HCT116 (cell line): ENCODE data around the gene AIRE. TPM values are rescaled to one million over a fixed set of nuclear protein-coding genes. Genes with fewer than 3 reads are reported as not detected.

ENCODE experiments used
- ATAC-seq: fragments of 200-7000 bp; cut with Tn5 transposase; 2 replicates; pipeline ENCODE4 v1.9.1; 2020; ENCODE audit warnings: mild to moderate bottlenecking, moderate library complexity
- BruUV-seq: library from RNA; stranded (reverse); fragments of 400-500 nt; replicated peaks from 2 replicates; lab custom pipeline; 2021; lab: Mats Ljungman, UMichigan
- CTCF ChIA-PET: fragments of 300-600 bp; sonication (Branson Sonifier 250); formaldehyde crosslinking; loops from one replicate; lab custom pipeline; 2021; ENCODE audit warnings: antibody characterized with exemption; lab: Charles Lee
- POLR2A ChIA-PET: fragments of 300-600, 350-600 bp; sonication (Branson Sonifier 250); formaldehyde crosslinking; loops from one replicate; lab custom pipeline; 2021; ENCODE audit warnings: antibody characterized with exemption; lab: Charles Lee
- RAD21 ChIA-PET, 2 experiments: fragments of 300-600 bp; sonication (Branson Sonifier 250); formaldehyde crosslinking; loops; one replicate each; lab custom pipeline; 2023; ENCODE audit warnings: low total read pairs in 2 of 2; ENCODE audit not compliant: uncharacterized antibody in 2 of 2, unreplicated experiment in 2 of 2, low non-redundant PET in 1 of 2; lab: Charles Lee
- DNase-seq: peaks from one replicate; pipeline ENCODE4 v3.0.0-alpha.2; 2010; ENCODE audit warnings: low read depth, low spot score
- H2AFZ ChIP-seq: fragments of 200-600 bp; shearing (Covaris generic), sonication (generic); 2 replicates; pipeline ENCODE4 v1.6.1; 2017; ENCODE audit warnings: low read depth, mixed run types, mixed read lengths, antibody characterized with exemption, low read length; ENCODE audit not compliant: poor library complexity, severe bottlenecking
- H3K27ac ChIP-seq: 2 replicates; pipeline ENCODE4 v1.5.1; 2012; ENCODE audit warnings: low read depth, low read length
- H3K27me3 ChIP-seq: fragments of 200-600 bp; sonication (generic); 2 replicates; pipeline ENCODE4 v1.6.1; 2016; ENCODE audit warnings: mixed run types, low read length, mixed read lengths; ENCODE audit not compliant: insufficient read depth
- H3K36me3 ChIP-seq, 2 experiments: fragments of 200-500 bp in 1 of 2; fragments of 200-600 bp in 1 of 2; sonication (Bioruptor generic) in 1 of 2; sonication (generic) in 1 of 2; 2 replicates each; pipeline versions ENCODE4 v1.5.1 to v1.6.1; 2014 to 2016; ENCODE audit warnings: low read length in 2 of 2, inconsistent platforms in 1 of 2, mixed read lengths in 1 of 2, mixed run types in 1 of 2; ENCODE audit not compliant: insufficient read depth in 2 of 2, control insufficient read depth in 1 of 2
- H3K4me1 ChIP-seq, 2 experiments: fragments of 200-600 bp in 1 of 2; sonication (generic) in 1 of 2; 2 replicates each; pipeline versions ENCODE4 v1.5.1 to v1.6.1; 2012 to 2017; ENCODE audit warnings: low read length in 2 of 2, inconsistent platforms in 1 of 2, mild to moderate bottlenecking in 1 of 2, mixed read lengths in 1 of 2, mixed run types in 1 of 2, moderate library complexity in 1 of 2; ENCODE audit not compliant: insufficient read depth in 2 of 2, control insufficient read depth in 1 of 2
- H3K4me2 ChIP-seq: fragments of 200-600 bp; sonication (generic); 2 replicates; pipeline ENCODE4 v1.6.1; 2017; ENCODE audit warnings: mixed run types, low read length, mixed read lengths
- H3K4me3 ChIP-seq, 2 experiments: fragments of 200-600 bp in 1 of 2; sonication (generic) in 1 of 2; replicated peaks in 1 of 2; 2 replicates each; pipeline ENCODE4 v1.5.1; 2011 to 2016; ENCODE audit warnings: low read length in 2 of 2, control low read depth in 1 of 2, low read depth in 1 of 2, mild to moderate bottlenecking in 1 of 2, mixed read lengths in 1 of 2, mixed run types in 1 of 2
- H3K79me2 ChIP-seq: fragments of 200-600 bp; sonication (generic); 2 replicates; pipeline ENCODE4 v1.6.1; 2017; ENCODE audit warnings: mild to moderate bottlenecking, mixed run types, low read length, moderate library complexity, mixed read lengths; ENCODE audit not compliant: insufficient read depth
- H3K9ac ChIP-seq: fragments of 200-600 bp; sonication (generic); 2 replicates; pipeline ENCODE4 v1.6.1; 2016; ENCODE audit warnings: low read length, mixed read lengths
- H3K9me2 ChIP-seq: fragments of 200-600 bp; sonication (generic), shearing (Covaris generic); 2 replicates; pipeline ENCODE4 v1.6.1; 2017; ENCODE audit warnings: mixed run types, mild to moderate bottlenecking, moderate library complexity; ENCODE audit not compliant: insufficient read depth
- H3K9me3 ChIP-seq, 2 experiments: fragments of 200-500 bp in 1 of 2; fragments of 200-600 bp in 1 of 2; sonication (Bioruptor generic) in 1 of 2; sonication (generic) in 1 of 2; 2 replicates each; pipeline ENCODE4 v1.6.1; 2014 to 2017; ENCODE audit warnings: low read length in 2 of 2, mixed read lengths in 2 of 2, inconsistent platforms in 1 of 2, low read depth in 1 of 2, mild to moderate bottlenecking in 1 of 2, mixed run types in 1 of 2, moderate library complexity in 1 of 2; ENCODE audit not compliant: control insufficient read depth in 1 of 2, insufficient read depth in 1 of 2
- H4K20me1 ChIP-seq: fragments of 200-600 bp; sonication (generic), shearing (Covaris generic); 2 replicates; pipeline ENCODE4 v1.6.1; 2017; ENCODE audit warnings: mixed run types, mild to moderate bottlenecking, moderate library complexity; ENCODE audit not compliant: insufficient read depth
- CBX3 ChIP-seq: IDR thresholded peaks from 2 replicates; pipeline ENCODE4 v1.6.1; 2012; ENCODE audit warnings: low read depth
- EZH2phosphoT487 ChIP-seq: fragments of 200-600 bp; IDR thresholded peaks from 2 replicates; pipeline ENCODE4 v1.6.1; 2018; ENCODE audit warnings: antibody characterized with exemption, borderline replicate concordance
- POLR2AphosphoS5 ChIP-seq: IDR thresholded peaks from 2 replicates; pipeline ENCODE4 v1.6.1; 2011; ENCODE audit warnings: mild to moderate bottlenecking, low read depth, low read length, moderate library complexity
- SP1 ChIP-seq: IDR thresholded peaks from 2 replicates; pipeline ENCODE4 v1.6.1; 2012; ENCODE audit warnings: low read depth
- intact Hi-C: fragments of 100-400 bp; cut with micrococcal nuclease; formaldehyde crosslinking; loops from 2 replicates; pipeline ENCODE4 v1.10.0; 2022
- total RNA-seq: library from RNA; stranded (reverse); gene quantifications from one replicate; pipeline ENCODE4 v1.2.1, GENCODE V29; 2021; ENCODE audit not compliant: unreplicated experiment
- TF ChIP-seq, protein P1 (sequence below): IDR thresholded peaks from 2 replicates; pipeline ENCODE4 v1.6.1; 2011; ENCODE audit warnings: mild to moderate bottlenecking, low read length, moderate library complexity; ENCODE audit not compliant: insufficient replicate concordance; ENCODE audit errors: extremely low read depth

The AIRE gene
- total RNA-seq, 1 experiment from 2014 or later = not detected

DNA sequence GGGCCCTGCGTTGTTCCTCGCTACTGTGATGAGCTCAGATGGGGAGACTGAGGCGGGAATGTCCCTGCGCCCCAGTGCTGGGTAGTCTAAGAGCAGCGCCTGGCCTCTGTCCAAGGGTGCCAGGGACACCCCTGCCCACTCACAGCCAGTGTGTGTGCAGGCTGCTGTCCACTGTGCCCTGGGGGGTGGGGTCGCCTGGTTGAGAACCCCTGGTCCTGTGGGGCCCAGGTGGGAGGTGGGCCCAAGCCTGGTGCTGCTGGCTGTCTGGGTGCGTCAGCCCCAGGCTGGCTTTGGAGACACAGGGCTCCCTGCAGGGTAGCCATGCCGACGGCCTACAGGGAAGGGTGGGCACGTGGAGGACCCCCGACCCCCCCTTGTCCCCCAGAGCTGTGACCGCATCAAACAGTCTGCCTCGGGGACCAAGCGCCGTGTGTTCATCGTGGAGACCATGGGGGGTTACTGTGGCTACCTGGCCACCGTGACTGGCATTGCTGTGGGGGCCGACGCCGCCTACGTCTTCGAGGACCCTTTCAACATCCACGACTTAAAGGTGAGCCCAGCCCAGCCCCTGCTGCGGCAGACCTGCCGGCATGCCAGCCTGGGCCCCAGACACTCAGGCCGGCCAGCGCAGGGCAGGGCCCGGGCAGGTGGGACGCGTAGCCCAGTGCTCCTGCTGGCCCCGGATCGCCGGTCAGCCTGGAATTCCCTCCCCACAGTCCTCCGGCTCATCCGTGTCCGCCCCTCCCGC, 38.6 kb downstream of the AIRE start (continued):
- no peak for TF ChIP-seq SP1
- TF ChIP-seq CBX3 = no peak
- TF ChIP-seq, protein P1, sequence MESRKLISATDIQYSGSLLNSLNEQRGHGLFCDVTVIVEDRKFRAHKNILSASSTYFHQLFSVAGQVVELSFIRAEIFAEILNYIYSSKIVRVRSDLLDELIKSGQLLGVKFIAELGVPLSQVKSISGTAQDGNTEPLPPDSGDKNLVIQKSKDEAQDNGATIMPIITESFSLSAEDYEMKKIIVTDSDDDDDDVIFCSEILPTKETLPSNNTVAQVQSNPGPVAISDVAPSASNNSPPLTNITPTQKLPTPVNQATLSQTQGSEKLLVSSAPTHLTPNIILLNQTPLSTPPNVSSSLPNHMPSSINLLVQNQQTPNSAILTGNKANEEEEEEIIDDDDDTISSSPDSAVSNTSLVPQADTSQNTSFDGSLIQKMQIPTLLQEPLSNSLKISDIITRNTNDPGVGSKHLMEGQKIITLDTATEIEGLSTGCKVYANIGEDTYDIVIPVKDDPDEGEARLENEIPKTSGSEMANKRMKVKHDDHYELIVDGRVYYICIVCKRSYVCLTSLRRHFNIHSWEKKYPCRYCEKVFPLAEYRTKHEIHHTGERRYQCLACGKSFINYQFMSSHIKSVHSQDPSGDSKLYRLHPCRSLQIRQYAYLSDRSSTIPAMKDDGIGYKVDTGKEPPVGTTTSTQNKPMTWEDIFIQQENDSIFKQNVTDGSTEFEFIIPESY = no peak

DNA sequence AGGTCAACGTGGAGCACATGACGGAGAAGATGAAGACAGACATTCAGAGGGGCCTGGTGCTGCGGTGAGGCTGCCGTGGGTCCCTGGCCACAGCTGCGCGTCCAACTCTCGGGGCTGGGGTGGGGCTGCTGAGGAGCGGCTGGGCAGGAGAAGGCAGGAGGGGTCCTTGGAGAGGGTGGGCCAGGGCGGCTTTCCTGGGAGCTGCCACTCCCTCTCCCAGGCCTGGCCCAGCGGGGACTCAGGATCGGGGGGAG, 39.1 kb downstream of the AIRE start:
- DNase-seq = no peak

More for the DNA sequence above, 39.1 kb downstream of the AIRE start:
- no peaks in the 10 kb centered on the region for H4K20me1 ChIP-seq
- no peak for ATAC-seq
- H3K4me2 ChIP-seq = no peak overlapping the region
- H3K27ac ChIP-seq = no peak overlapping the region
- ChIA-PET POLR2A (interaction anchor here (0.6 kb wide), 1 partner anchor 14 kb away, joined by 5 read pairs; the partner anchor contains the start of gene CFAP410), CTCF (no interaction called here), RAD21 (interaction anchor here in 1 of 2 experiments (0.6 kb wide), 1 partner anchor 8 kb away, joined by 3 read pairs; no protein-coding TSS in a partner anchor)
- no peaks in the 10 kb centered on the region for H3K9me3 ChIP-seq
- H3K4me3 ChIP-seq = no peak overlapping the region
- no TSS peak for BruUV-seq
- no peaks in the 10 kb centered on the region for H3K27me3 ChIP-seq
- no peaks in the 10 kb centered on the region for H3K4me1 ChIP-seq
- H3K9me2 ChIP-seq = no peaks in the 10 kb centered on the region
- intact Hi-C loops = no loop called here
- H2AFZ ChIP-seq = no peak overlapping the region
- H3K9ac ChIP-seq = no peak overlapping the region
- no peak for TF ChIP-seq POLR2AphosphoS5
- no peak for TF ChIP-seq EZH2phosphoT487
- no peaks in the 10 kb centered on the region; a peak in 1 of 4 replicates for H3K36me3 ChIP-seq
- no peaks in the 10 kb centered on the region for H3K79me2 ChIP-seq
